ENCODE measurements around the gene ACADS. TPM values are rescaled to one million over a fixed set of nuclear protein-coding genes. Genes with fewer than 3 reads are reported as not detected.

ACADS gene
- total RNA-seq, 1 donor from 2014 or later: 5.9 TPM

DNA sequence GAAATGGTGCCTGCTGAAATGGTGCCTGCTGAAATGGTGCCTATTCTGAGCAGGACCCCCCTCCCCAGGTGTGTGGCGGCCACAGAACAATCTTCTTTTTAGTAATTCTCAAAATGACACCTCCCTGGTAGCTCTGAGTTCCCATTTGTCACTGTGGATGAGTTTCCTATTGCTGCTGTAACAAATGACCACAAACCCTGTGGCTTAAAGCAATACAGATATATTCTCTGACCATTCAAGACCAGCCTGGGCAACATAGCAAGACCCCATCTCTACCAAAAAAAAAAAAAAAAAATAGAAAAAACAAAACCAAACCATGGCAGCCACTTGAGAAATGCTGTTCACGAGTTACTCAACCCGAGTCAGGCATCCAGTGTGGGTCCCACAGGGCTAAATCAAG is 7.9 kb downstream of the ACADS start:
- no peaks in the 10 kb centered on the region for H3K27me3 Mint-ChIP-seq (ENCODE audit: low read depth)
- no peaks in the 10 kb centered on the region for H3K9me3 Mint-ChIP-seq
- DNase-seq (ENCODE audit: low read depth, low spot score): no peak
- peaks cover 14% of the 10 kb centered on the region for H3K36me3 Mint-ChIP-seq (ENCODE audit: low read depth)
- H3K27ac Mint-ChIP-seq (ENCODE audit: unreplicated experiment): no peak overlapping the region
- H3K4me1 Mint-ChIP-seq: no peaks in the 10 kb centered on the region
- H3K4me3 Mint-ChIP-seq: no peak overlapping the region
- TF ChIP-seq, protein P1, sequence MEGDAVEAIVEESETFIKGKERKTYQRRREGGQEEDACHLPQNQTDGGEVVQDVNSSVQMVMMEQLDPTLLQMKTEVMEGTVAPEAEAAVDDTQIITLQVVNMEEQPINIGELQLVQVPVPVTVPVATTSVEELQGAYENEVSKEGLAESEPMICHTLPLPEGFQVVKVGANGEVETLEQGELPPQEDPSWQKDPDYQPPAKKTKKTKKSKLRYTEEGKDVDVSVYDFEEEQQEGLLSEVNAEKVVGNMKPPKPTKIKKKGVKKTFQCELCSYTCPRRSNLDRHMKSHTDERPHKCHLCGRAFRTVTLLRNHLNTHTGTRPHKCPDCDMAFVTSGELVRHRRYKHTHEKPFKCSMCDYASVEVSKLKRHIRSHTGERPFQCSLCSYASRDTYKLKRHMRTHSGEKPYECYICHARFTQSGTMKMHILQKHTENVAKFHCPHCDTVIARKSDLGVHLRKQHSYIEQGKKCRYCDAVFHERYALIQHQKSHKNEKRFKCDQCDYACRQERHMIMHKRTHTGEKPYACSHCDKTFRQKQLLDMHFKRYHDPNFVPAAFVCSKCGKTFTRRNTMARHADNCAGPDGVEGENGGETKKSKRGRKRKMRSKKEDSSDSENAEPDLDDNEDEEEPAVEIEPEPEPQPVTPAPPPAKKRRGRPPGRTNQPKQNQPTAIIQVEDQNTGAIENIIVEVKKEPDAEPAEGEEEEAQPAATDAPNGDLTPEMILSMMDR (conservative IDR thresholded peaks at IDR 0.05): no peak

DNA sequence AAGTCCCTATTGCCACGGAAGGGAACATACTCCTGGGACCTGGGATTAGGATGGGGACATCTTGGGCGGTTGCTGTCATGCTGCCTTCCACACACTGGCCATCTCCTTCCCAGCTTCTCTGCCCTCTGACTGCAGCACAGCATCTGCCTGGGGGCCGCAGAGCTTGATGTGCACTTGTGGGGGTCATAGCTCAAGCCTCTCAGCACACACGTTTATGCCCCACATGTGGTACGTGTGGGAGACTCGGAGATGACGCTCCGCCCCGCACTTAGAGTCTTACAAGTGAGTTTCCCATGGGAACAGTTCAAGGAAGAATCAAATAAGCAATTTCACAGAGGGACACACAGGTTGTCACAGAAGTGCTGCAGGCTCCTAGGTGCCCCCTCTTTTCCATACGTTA is 8.6 kb downstream of the ACADS start:
- TF ChIP-seq, protein P1 (conservative IDR thresholded peaks at IDR 0.05): no peak
- no peak overlapping the region for H3K27ac Mint-ChIP-seq (ENCODE audit: unreplicated experiment)
- H3K4me3 Mint-ChIP-seq: no peak overlapping the region
- no peaks in the 10 kb centered on the region for H3K9me3 Mint-ChIP-seq
- DNase-seq (ENCODE audit: low read depth, low spot score): no peak
- no peaks in the 10 kb centered on the region for H3K27me3 Mint-ChIP-seq (ENCODE audit: low read depth)
- H3K4me1 Mint-ChIP-seq: no peaks in the 10 kb centered on the region
- peaks cover 14% of the 10 kb centered on the region for H3K36me3 Mint-ChIP-seq (ENCODE audit: low read depth)

DNA sequence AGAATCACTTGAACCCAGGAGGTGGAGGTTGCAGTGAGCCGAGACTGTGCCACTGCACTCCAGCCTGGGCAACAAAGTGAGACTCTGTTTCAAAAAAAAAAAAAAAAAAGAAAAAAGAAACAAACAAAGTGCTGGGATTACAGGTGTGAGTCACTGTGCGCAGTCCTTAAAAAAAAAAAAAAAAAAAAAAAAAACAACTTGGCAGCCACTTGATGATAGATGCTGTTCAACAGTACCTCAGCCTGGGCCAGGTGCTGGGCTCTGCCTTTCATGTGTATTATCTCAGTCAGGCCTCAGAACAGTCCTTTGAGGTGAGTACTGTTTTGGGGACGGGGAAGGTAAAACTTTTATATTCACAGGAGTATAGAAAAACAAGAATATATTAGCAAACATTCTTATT is 9.6 kb downstream of the ACADS start:
- H3K27ac Mint-ChIP-seq (ENCODE audit: unreplicated experiment): no peak overlapping the region
- DNase-seq (ENCODE audit: low read depth, low spot score): no peak
- H3K4me1 Mint-ChIP-seq: no peaks in the 10 kb centered on the region
- TF ChIP-seq, protein P1 (conservative IDR thresholded peaks at IDR 0.05): no peak
- H3K4me3 Mint-ChIP-seq: no peak overlapping the region
- H3K27me3 Mint-ChIP-seq (ENCODE audit: low read depth): no peaks in the 10 kb centered on the region
- H3K36me3 Mint-ChIP-seq (ENCODE audit: low read depth): peaks cover 14% of the 10 kb centered on the region
- no peaks in the 10 kb centered on the region for H3K9me3 Mint-ChIP-seq

DNA sequence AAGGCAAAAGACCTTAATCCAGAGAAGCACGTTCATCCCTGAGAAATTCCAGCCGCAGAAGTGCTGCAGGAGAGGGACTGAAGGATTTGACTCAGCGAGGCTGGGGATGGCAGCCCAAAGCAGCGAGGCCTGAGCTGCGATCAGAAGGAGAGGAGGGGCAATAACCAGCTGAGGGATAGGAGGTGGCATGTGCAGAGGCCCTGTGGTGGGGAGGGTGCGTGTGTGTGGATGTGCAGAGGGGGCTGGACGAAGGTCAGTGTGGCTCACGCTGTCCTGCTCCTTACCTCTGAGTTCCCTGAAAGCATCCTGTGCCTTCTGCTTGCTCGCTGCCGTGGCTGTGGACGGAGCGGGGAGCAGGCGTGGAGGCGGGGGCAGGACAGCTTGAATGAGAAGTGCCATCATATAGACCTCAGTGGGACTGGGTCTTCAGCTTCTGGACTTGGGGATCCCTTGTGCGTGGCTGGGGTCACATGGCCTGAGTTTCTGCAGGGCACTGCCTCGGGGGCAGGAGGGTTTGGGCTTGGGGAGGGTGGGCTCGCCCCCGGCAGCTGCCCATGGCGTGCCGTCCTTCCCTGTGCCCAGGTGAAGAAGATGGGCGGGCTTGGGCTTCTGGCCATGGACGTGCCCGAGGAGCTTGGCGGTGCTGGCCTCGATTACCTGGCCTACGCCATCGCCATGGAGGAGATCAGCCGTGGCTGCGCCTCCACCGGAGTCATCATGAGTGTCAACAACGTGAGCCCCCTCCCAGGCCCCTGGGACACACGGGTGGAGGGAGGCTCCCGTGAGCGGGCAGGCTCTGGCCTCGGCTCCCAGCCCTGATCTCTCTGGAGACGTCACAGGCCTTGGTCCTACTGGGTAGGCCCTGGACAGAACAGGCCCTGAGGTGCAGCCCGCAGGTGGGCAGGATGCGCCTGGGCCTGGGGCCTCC is 11.0 kb downstream of the ACADS start:
- no peaks in the 10 kb centered on the region for H3K9me3 Mint-ChIP-seq
- no peaks in the 10 kb centered on the region for H3K27me3 Mint-ChIP-seq (ENCODE audit: low read depth)
- H3K4me3 Mint-ChIP-seq: no peak overlapping the region
- H3K4me1 Mint-ChIP-seq: no peaks in the 10 kb centered on the region
- TF ChIP-seq, protein P1 (conservative IDR thresholded peaks at IDR 0.05): no peak
- peaks cover 10% of the 10 kb centered on the region for H3K36me3 Mint-ChIP-seq (ENCODE audit: low read depth)
- DNase-seq (ENCODE audit: low read depth, low spot score): no peak
- H3K27ac Mint-ChIP-seq (ENCODE audit: unreplicated experiment): no peak overlapping the region

DNA sequence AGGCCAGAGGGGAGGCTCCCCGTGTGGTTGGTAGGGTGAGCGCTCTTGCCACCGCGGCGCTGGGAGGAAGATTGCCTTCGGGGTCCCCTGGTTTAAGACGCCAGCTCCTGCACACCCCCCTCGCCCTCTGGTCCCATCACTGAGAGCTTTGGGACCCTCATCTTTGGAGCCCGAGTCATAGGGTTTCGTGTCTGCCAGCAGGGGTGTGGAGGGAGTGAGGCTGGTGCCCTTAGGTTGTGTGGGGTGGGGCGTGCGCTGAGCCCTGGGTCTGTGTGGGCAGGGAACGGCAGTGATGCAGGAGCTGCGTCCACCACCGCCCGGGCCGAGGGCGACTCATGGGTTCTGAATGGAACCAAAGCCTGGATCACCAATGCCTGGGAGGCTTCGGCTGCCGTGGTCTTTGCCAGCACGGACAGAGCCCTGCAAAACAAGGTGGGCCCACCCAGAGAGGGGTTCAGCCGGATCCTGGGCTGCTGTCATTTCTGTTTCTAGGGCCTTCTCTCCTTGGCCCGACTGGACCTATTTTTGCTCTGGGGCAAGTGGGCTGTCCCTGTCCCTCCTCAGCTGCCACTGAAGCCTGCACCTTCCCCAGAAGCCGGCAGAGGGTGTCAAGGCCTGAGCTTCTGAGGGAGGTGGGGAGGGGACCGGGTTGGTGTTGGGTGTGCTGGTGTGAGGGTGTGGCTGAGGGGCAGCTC is 12.1 kb downstream of the ACADS start:
- no peaks in the 10 kb centered on the region for H3K4me1 Mint-ChIP-seq
- no peak for DNase-seq (ENCODE audit: low read depth, low spot score)
- H3K27me3 Mint-ChIP-seq (ENCODE audit: low read depth): no peaks in the 10 kb centered on the region
- peaks cover 10% of the 10 kb centered on the region for H3K36me3 Mint-ChIP-seq (ENCODE audit: low read depth)
- H3K9me3 Mint-ChIP-seq: no peaks in the 10 kb centered on the region
- TF ChIP-seq, protein P1 (conservative IDR thresholded peaks at IDR 0.05): peak; percentile 31
- no peak overlapping the region for H3K4me3 Mint-ChIP-seq
- H3K27ac Mint-ChIP-seq (ENCODE audit: unreplicated experiment): no peak overlapping the region
